ENCODE results near the gene FBN2.

- TF ChIP-seq, protein P1, sequence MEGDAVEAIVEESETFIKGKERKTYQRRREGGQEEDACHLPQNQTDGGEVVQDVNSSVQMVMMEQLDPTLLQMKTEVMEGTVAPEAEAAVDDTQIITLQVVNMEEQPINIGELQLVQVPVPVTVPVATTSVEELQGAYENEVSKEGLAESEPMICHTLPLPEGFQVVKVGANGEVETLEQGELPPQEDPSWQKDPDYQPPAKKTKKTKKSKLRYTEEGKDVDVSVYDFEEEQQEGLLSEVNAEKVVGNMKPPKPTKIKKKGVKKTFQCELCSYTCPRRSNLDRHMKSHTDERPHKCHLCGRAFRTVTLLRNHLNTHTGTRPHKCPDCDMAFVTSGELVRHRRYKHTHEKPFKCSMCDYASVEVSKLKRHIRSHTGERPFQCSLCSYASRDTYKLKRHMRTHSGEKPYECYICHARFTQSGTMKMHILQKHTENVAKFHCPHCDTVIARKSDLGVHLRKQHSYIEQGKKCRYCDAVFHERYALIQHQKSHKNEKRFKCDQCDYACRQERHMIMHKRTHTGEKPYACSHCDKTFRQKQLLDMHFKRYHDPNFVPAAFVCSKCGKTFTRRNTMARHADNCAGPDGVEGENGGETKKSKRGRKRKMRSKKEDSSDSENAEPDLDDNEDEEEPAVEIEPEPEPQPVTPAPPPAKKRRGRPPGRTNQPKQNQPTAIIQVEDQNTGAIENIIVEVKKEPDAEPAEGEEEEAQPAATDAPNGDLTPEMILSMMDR (IDR thresholded peaks at IDR 0.05): no peak
- no peak for TF ChIP-seq POLR2AphosphoS5 (IDR thresholded peaks at IDR 0.05; ENCODE audit: low read depth, low read length)
- TF ChIP-seq, protein P2, sequence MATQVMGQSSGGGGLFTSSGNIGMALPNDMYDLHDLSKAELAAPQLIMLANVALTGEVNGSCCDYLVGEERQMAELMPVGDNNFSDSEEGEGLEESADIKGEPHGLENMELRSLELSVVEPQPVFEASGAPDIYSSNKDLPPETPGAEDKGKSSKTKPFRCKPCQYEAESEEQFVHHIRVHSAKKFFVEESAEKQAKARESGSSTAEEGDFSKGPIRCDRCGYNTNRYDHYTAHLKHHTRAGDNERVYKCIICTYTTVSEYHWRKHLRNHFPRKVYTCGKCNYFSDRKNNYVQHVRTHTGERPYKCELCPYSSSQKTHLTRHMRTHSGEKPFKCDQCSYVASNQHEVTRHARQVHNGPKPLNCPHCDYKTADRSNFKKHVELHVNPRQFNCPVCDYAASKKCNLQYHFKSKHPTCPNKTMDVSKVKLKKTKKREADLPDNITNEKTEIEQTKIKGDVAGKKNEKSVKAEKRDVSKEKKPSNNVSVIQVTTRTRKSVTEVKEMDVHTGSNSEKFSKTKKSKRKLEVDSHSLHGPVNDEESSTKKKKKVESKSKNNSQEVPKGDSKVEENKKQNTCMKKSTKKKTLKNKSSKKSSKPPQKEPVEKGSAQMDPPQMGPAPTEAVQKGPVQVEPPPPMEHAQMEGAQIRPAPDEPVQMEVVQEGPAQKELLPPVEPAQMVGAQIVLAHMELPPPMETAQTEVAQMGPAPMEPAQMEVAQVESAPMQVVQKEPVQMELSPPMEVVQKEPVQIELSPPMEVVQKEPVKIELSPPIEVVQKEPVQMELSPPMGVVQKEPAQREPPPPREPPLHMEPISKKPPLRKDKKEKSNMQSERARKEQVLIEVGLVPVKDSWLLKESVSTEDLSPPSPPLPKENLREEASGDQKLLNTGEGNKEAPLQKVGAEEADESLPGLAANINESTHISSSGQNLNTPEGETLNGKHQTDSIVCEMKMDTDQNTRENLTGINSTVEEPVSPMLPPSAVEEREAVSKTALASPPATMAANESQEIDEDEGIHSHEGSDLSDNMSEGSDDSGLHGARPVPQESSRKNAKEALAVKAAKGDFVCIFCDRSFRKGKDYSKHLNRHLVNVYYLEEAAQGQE (IDR thresholded peaks at IDR 0.05; ENCODE audit: insufficient read depth in 1 of 2, low read depth in 2 of 2, low read length in 1 of 2): no peak
Observed at GRCh38 chr5:128559300-128560297, 21.6 kb upstream of the FBN2 start.
